Right kidney (tissue), 9 donors: ENCODE measurements around the gene ALDH1B1.

ENCODE experiments used
- DNase-seq: peaks from one replicate; pipeline ENCODE4 v3.0.0-alpha.2; 2016
- long read RNA-seq, 8 donors: transcript quantifications; one replicate each; lab custom pipeline, GENCODE V29; 2026

Gene ALDH1B1
- long read RNA-seq, donor 1, transcript ALDH1B1-201 (2 exons, 3,066 nt) = major isoform, 11 of 12 reads
- long read RNA-seq, donor 1, partial matches to known transcripts = 0 of 12 reads
- long read RNA-seq, donor 1, other reads (novel, unspliced or antisense) = 0 of 12 reads
- long read RNA-seq, donor 2, transcript ALDH1B1-201 (2 exons, 3,066 nt) = major isoform, 11 of 11 reads
- long read RNA-seq, donor 2, partial matches to known transcripts = 0 of 11 reads
- long read RNA-seq, donor 2, other reads (novel, unspliced or antisense) = 0 of 11 reads
- long read RNA-seq, donor 3, transcript ALDH1B1-201 (2 exons, 3,066 nt) = major isoform, 9 of 9 reads
- long read RNA-seq, donor 3, partial matches to known transcripts = 0 of 9 reads
- long read RNA-seq, donor 3, other reads (novel, unspliced or antisense) = 0 of 9 reads
- long read RNA-seq, donor 4, transcript ALDH1B1-201 (2 exons, 3,066 nt) = major isoform, 17 of 17 reads
- long read RNA-seq, donor 4, partial matches to known transcripts = 0 of 17 reads
- long read RNA-seq, donor 4, other reads (novel, unspliced or antisense) = 0 of 17 reads
- long read RNA-seq, donor 5, transcript ALDH1B1-201 (2 exons, 3,066 nt) = major isoform, 16 of 16 reads
- long read RNA-seq, donor 5, partial matches to known transcripts = 0 of 16 reads
- long read RNA-seq, donor 5, other reads (novel, unspliced or antisense) = 0 of 16 reads
- long read RNA-seq, donor 6, transcript ALDH1B1-201 (2 exons, 3,066 nt) = major isoform, 14 of 14 reads
- long read RNA-seq, donor 6, partial matches to known transcripts = 0 of 14 reads
- long read RNA-seq, donor 6, other reads (novel, unspliced or antisense) = 0 of 14 reads
- long read RNA-seq, donor 7, transcript ALDH1B1-201 (2 exons, 3,066 nt) = major isoform, 25 of 25 reads
- long read RNA-seq, donor 7, partial matches to known transcripts = 0 of 25 reads
- long read RNA-seq, donor 7, other reads (novel, unspliced or antisense) = 0 of 25 reads
- long read RNA-seq, donor 8, transcript ALDH1B1-201 (2 exons, 3,066 nt) = major isoform, 9 of 9 reads
- long read RNA-seq, donor 8, partial matches to known transcripts = 0 of 9 reads
- long read RNA-seq, donor 8, other reads (novel, unspliced or antisense) = 0 of 9 reads

DNA sequence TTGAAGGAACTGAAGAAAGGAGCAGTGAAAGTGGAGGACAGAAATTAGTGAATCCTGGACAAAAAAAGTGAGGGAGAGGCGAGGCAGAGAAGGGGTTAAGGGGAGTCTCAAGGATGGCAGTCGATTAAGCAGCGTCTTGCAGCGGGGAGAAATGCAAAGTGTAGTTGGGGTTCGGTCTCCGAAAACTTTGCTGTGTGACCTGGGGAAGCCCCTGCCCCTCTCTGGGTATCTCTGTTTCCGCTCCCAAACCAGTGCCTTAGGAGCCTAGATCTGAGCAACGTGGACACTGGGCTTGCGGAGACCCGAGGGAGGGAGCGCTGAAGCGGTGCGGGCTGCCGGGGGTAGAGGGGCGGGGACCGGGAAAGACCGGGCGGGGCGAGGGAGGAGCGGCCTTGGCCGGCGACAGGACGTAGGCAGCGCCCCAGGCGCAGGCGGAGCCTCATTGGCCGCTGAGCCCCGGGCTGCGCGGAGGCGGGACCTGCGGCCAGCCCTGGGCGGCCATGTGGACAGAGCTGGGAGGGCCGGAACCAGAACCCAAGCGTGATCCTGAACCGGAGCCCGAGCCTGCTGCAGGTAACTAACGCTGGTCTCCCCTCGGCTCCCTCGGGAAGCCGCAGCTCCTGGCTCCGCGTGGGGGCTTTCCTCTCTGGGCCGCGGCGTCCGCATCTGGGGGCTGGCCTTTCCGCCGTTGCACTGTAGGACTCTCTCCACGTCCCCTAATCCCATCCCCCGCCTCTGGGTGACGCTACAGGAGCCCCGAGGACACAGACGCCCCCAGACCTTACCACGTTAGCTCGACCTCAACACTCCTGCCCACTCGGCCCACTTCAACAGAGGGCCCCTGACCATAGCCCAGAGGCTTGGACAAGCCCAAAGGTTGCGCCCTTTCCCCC, at the start of gene ALDH1B1:
ALDH1B1 (plus strand) TSS at position 468 of the 893 bp plus-strand sequence. CDS start 3,047 bp downstream, outside the sequence.
- peak; percentile 91 for DNase-seq

DNA sequence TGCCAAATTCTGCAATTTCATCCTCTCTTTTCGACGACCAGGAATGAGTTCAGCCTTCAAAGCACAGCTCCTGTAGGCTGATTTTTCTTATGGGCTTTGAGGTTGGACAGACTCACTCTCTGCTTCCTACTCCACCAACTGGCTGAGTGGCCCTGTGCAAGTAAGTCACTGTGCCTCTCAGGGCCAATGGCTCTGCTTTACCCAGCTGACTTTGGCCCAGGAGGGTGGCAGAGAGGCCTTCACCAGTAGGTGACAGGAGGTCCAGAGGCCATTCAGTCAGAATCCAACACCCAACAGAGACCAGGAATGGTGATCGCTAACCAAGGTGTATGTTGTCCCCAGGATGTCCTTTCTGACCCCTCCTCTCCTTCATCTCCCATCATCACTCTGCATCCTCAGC, 49.5 kb upstream of the ALDH1B1 start:
- DNase-seq = no peak

DNA sequence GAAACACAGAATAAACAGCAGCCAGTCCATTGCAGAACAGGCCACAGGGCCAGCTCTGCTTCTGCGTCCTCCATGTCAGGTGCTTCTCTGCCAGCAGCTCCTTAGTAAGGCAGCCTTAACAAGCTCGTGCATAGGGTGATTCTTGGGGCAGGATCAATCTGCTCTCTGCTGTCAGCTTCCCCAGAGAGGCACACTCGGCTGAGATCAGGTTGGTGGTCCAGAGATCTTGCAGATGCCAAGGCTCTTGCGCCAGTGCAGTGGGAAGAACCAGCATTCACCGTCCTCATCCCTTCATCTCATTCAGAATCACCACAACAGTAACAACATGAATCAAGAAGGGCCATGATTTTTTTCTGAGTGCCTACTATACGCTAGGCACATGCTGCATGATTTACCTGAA, 49.0 kb upstream of the ALDH1B1 start:
- no peak for DNase-seq

DNA sequence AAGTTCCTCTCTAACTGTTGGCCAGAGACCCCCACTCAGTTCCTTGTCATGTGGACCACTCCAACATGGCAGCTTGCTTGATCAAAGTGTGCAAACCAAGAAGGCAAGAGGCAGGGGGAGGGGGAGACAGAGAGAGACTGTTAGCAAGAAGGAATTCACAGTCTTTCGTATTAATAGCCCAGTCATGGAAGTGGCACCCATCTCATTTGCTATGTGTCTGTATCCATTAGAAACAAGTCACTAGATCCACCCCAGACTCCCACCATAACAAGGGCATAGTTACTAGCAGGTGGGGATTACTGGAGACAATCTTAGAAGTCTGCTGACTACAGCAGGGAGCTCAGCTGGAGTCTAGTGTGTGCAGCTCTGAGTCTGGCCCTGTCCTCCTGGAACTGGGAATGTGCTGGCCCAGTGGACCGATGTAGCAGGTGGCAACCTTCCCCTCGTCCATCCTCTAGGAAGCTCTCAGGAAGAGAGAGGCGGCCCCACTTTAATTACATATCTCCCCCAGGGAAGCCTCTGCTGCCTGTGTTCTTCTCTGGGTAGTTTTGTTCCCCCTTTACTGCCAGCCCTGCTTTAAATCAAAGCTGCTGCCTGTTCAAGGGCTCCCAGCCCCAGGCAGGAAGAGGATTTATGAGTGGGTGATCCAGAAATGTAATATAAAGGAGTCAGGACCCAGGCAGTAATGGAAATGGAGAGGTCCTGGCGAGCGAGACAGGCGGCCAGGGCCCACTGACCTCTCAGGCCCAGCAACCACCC, 47.8 kb upstream of the ALDH1B1 start:
- no peak for DNase-seq

DNA sequence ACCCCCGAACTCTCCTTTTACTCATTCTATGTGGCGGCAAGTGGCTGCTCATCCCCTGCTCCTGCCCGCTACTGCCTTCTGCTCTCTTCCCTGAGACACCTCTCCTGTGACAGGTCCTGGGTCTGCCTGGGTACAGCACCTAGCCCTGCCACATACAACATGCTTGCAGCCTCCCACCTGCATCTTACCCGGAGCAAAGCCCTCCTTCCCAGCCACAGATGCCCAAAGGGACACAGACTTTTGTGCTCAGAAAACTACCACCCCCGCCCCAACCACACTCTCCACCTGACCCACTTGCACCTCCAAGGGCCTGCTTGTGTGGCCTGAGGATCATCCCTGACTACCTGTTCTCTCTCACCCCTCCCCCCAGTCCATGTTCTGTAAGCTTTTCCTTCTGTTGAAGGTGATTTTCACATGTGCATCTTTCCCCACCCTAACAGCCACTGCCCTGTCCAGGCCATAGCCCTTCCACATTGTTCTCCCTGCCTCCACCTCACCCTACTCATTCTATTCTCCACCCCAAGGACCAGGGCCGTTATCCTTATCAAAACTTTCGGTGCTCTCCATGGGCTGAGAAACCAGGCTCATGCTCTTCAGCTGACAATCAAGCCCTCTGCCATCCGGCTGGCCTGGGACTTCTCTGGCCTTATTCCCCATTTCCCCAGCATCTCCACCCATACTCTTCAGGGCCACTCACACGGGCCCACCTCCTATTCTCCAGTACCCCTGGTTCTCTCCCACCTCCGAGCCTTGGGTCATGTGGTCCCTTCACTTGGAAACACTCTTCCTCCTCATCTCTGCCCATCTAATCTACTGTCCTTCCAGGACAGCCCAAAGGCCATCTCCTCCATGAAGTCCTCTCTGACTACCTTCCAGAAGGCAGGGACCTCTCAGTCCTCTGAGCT, 46.4 kb upstream of the ALDH1B1 start:
- DNase-seq = no peak

DNA sequence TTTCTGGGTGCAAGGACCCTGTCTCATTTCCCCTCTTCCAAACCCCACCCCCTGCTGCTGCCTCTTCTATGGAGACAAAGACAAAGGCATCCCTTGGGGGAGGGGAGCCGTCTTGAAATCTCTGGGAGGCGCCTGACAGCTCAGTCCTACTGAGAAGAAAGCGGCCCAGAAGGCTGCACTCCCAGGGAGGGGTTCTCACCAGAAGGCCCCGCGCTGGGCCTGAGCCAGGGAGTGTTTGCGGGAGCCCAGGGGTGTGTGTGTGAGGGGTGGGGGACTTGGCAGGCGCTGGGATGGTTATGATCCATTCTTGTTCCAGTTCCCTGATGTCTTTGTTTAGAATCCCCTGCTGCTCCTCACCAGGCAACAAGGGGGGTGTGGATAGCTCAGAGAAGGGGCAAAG, 45.7 kb upstream of the ALDH1B1 start:
- DNase-seq = no peak

DNA sequence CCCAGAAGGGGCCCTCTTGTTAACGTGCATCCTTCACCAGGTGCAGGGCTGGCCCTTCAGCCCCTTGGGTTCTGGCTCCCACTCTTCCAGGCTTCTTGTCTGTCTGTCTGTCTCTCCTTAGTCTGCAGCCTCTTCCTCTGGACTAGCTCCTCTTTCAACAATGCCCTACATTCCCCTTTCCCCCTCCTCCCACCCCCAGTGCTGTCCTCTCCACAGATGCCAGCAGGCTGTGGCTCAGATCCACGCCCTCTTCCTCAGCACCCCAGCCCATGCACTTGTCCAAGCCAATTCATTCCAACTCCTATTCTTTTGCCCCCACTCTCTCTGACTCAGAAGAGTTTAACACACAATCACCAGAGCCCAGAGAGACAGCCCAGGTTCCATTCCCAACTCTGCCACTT, 45.2 kb upstream of the ALDH1B1 start:
- no peak for DNase-seq

DNA sequence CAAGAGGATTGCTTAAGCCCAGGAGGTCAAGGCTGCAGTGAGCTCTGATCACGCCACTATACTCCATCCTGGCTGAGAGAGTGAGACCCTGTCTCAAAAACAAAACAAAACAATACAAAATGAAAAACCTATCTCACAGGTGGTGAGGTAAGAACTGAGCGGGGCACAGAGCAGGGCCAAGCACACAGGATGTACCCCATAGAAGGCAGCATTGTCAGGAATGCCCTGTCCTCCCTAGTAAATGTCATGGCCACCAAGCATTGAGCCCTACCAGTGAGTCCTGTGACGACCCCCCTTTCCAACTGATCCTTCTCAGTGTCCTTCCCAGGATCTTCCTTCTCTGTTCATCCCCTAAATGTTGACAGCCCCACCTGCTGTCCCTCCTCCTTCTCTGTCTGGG, 44.6 kb upstream of the ALDH1B1 start:
- DNase-seq = no peak

DNA sequence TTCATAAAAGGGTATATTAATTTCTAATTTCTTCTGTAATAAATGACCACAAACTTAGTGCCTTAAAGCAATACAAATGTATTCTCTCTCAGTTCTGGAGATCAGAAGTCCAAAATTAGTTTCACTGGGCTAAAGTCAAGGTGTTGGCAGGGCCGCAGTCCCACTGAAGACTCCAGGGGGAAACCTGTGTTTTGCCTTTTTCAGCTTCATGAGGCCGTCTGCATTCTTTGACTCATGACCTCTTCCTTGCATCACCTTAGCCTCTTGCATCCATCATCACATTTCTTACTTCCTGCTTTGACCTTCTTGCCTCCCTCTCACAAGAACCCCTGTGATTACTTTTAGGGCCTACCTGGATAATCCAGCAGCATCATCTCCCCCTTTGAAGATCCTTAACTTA, 42.0 kb upstream of the ALDH1B1 start:
- DNase-seq = no peak

DNA sequence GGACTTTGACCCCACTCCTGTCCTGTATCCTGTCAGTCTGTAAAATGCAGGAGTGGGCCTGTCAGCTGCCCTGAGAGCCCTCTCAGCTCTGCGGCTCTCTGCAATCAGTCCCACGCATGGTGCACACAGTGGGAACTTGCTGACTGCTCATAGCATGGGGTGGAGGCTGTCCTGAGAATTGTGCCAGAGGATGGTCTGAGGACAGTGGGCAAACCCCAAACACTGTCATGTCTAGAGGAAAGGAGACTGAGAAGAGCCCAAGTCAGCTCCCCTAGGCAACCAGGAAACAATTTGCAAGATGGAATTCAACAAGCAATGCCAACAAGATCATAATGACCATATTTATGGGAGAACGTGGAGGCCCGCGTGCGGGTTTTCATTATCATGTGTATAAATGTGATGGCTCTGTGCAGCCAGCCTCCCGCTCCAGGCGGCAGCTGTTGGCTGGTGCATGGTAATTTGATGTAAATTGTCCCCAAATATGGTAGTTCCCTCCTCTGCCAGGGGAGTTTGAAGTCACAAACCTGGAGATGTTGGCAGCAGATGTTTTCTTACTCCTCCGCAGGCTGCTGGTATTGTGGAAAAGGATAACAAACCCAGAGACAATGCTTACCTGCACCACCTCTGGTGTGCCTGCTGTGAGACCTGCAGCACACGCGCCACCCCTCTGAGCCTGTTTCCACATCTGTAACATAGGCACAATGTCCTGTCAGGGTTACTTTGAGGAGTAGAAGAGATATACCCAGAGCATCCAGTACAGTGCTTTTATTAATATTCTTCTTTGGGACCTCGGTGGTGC, 39.8 kb upstream of the ALDH1B1 start:
- no peak for DNase-seq

DNA sequence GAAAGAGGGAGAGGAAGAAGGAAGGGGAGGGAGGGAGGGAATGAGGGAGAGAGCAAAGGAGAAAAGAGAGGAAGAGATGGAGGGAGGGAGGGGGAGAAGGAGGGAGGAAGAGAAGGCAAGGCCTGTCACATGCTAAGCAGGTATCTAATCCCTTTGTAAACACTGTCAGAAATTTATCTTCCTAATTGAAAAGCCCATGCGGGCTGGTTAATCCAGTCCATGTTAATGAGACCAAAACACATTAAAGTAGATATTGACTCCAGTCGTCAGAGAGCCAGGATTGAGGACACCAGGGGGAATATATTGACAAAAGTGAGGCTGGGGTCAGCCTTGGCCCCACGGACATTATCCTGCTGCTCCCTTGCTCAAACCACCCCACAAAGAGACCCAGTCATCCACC, 37.4 kb upstream of the ALDH1B1 start:
- DNase-seq = no peak

DNA sequence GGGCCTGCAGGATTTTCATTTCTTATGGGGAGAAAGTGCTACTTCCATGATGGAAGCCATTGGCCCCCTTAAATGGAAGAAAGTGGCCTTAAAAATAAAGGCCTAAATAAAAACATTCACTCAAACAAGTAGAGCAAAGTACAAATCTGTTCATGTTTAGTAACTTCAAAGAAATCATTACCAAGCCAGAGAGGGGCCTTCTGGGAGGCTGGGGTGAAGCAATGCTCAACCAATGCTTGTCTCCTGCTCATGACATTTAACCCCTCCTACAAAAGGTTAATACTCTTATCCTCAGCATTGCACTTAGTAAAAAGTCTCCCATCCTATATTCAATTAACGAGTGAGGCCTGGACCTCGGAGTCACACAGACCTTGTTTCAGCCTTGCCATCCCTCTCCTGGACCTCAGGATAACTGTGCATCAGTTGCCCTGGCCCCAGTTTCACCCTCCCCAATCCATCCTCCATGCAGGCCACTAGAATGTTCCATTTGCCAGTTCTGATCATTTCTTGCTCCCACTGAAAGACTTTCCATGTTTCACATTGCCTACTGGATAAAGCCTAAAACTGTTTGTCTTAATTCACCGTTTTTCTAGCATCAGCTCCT, 36.9 kb upstream of the ALDH1B1 start:
- no peak for DNase-seq

DNA sequence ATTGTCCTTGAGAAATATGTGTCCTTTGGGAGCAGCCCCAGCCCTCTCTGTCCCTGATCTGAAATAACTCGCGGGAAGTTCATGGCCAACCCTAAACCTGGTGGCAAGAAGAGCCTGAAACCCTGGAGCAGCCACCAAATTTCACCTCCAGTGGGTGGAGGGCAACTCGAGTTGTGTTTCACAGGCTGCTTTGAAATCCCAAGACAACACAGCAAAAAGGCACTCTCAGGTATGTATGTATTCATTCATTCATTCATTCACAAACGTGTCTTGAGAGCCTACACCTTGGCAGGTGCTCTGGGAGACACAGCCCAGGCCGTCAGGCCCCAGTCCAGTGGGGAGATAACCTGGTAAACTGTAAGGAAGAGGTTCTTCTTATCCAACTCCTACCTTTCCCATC, 35.7 kb upstream of the ALDH1B1 start:
- DNase-seq = no peak

DNA sequence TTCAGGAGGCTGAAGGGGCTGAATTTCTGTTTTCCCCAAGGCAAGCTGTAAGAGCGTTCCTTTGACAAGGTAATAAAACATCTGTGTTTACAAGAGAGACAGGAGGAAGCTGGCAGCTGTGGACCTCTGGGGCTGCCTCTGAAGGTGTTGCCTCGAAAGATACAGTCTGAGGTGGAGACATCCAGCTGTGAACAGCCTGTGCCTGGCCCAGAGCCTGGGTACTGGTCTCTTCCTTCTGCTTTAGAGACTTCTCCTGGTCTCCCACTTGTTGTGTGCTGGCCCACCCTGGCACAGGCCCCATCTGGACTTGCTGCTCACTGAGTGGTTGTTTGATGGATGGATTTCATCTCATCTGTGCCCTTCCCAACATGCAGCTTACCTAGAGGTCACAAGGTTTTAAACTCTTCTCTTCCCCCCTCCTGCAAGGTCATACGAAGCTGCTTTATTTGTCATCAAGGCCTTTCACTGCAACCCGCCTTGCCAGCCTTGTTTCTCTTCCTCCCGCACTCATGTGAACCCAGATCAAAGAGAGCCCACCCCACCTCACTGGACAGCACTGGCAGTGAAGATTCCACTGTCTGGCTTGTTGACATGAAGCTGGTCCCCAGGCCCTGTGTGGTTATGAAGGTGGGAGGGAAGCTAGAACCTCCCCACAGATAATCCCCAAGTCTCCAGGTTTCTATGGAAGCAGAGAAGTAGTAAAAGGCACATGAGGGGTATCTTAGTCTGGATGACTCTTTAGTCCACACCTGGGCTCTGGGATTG, 35.0 kb upstream of the ALDH1B1 start:
- DNase-seq = no peak

DNA sequence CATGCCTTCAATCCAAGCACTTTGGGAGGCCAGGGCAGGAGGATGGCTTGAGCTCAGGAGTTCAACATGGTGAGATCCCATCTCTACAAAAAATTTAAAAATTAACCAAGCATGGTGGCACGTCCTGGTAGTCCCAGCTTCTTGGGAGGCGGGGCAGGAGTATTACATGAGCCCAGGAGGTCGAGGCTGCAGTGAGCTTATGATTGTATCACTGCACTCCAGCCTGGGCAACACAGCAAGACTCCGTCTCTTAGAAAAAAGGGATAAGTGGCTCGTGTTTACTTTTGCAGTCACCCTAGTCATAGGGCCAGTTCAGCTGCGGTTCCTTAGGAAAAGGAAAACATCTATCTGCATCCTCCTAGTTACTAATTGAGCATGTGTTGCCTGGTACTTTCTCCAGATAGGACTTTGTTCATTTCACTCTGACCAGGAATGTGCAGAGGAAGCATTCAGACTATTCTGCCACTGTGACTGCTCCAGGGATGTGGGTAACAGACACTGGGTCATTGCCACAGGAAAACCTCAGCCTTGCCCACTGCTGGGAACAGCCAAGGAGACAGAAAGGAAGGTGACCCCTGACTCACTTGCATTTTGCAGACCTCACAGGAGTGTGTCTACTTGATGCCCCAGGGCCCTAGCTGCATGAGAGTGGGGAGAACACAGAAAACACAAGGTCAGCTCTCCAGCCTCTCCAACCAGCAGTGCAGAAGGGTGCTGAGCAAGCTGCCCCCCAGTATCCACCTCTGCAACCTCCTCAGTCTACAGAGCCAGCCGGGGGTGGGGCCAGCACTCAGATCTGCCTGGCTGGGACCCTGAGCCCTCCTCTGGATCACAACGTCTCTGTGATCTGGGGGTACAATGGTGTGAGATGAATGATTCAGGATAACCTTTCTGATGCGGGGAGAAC, 33.9 kb upstream of the ALDH1B1 start:
- no peak for DNase-seq

DNA sequence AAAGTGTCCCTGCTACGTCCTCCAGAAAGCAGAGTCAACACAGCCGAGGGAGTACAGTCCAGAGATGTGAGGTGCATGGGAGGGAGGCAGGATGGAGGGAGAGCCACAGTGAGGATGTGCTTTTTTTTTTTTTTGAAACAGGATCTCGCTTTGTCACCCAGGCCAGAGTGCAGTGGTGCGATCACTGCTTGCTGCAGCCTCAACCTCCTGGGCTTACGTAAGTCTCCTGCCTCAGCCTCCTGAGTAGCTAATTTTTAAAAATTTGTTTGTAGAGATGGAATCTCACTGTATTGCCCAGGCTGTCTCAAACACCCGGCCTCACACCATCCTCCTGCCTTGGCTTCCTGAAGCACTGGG, 33.2 kb upstream of the ALDH1B1 start:
- no peak for DNase-seq
